Activated CD4-positive, alpha-beta T cell treated with anti-CD3 and anti-CD28 coated beads, Interleukin-2, amount 10 ng/mL, durations not matched to agents 24 days and 14 days (primary cell): ENCODE data around the gene CFAP58. TPM values are rescaled to one million over a fixed set of nuclear protein-coding genes. Genes with fewer than 3 reads are reported as not detected.

Experiments used
- DNase-seq: peaks from one replicate; pipeline ENCODE4 v3.0.0; 2022
- H3K27ac Mint-ChIP-seq: one replicate; pipeline ENCODE4 v1.8.0; 2022; ENCODE audit warnings: mild to moderate bottlenecking, mixed read lengths
- H3K27me3 Mint-ChIP-seq: one replicate; pipeline ENCODE4 v1.8.0; 2022; ENCODE audit warnings: mixed read lengths
- H3K36me3 Mint-ChIP-seq: one replicate; pipeline ENCODE4 v1.8.0; 2022; ENCODE audit warnings: low read depth, mild to moderate bottlenecking, mixed read lengths
- H3K4me1 Mint-ChIP-seq: one replicate; pipeline ENCODE4 v1.8.0; 2021; ENCODE audit warnings: mixed read lengths
- H3K4me3 Mint-ChIP-seq: one replicate; pipeline ENCODE4 v1.8.0; 2022; ENCODE audit warnings: mild to moderate bottlenecking, moderate library complexity, mixed read lengths
- H3K9me3 Mint-ChIP-seq: one replicate; pipeline ENCODE4 v1.8.0; 2021; ENCODE audit warnings: mixed read lengths
- intact Hi-C: fragments of 100-400 bp; cut with micrococcal nuclease; formaldehyde crosslinking; loops from one replicate; pipeline ENCODE4 v1.15.1; 2023
- total RNA-seq: library from RNA; stranded (reverse); gene quantifications from 2 replicates; pipeline ENCODE4 v1.2.3, GENCODE V29; 2022

Gene CFAP58
- total RNA-seq, 1 donor from 2014 or later: 0.16 TPM

GRCh38 chr10:104487794-104488438, 134.3 kb downstream of the CFAP58 start:
- H3K4me3 Mint-ChIP-seq: no peak overlapping the region

DNA sequence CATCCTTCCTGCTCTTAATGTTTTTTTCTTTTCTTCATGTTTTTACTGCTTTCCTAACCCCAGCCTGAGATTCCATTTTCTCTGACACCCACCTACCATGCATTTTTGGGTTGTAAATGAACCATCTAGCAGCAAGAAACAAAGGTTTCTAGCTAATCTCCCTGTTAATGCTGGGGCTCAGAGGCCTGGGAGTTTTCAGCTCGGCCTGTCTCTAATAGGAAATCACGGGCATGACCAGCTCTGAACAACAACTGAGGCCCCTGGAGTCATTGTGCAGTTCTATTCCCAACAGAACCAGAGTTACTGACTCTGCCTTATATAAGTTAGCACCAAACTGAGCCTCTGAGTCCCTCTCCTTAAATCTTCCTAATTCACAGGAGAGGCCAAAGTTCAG, 134.8 kb downstream of the CFAP58 start:
- no peak for DNase-seq
- H3K36me3 Mint-ChIP-seq: no peaks in the 10 kb centered on the region
- no peak overlapping the region for H3K27ac Mint-ChIP-seq
- H3K9me3 Mint-ChIP-seq: no peaks in the 10 kb centered on the region
- no peaks in the 10 kb centered on the region for H3K4me1 Mint-ChIP-seq
- H3K27me3 Mint-ChIP-seq: peaks cover 4% of the 10 kb centered on the region
- H3K4me3 Mint-ChIP-seq: no peak overlapping the region
- intact Hi-C loops: no loop called here

More at GRCh38 chr10:104487794-104488438, 134.3 kb downstream of the CFAP58 start:
- Mint-ChIP-seq H3K4me1 (no peaks in the 10 kb centered on the region), H3K27ac (no peak overlapping the region), H3K9me3 (no peaks in the 10 kb centered on the region), H3K36me3 (no peaks in the 10 kb centered on the region), H3K27me3 (peaks cover 5% of the 10 kb centered on the region)
- DNase-seq: no peak
- intact Hi-C loops: no loop called here

DNA sequence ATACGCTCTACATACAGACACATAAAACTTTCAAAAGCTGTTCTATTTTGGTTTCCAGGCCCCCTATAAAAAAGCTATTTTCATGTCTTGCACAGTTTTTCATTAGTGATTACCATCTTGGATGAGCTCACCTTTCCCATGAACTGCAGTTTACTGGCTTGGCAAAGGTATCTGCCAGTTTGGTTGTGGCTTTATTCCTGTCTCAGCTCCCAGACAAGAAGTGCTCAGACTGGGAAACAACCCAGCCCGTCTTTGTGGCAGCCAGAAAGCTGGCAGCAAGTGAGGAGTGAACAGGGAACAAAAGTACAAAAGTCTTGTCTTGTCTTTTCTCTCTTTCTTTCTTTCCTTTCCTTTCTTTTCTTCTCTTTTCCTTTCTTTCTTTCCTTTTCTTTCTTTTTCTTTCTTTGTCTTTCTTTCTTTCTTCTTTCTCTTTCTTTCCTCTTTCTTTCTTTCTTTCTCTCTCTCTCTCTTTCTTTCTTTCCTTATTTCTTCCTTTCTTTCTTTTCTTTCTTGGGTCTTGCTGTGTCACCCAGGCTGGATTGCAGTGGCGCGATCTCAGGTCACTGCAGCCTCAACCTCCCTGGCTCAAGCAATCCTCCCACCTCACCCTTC, 138.8 kb downstream of the CFAP58 start:
- peaks cover 5% of the 10 kb centered on the region for H3K27me3 Mint-ChIP-seq
- intact Hi-C loops: no loop called here
- H3K27ac Mint-ChIP-seq: no peak overlapping the region
- no peaks in the 10 kb centered on the region for H3K4me1 Mint-ChIP-seq
- H3K9me3 Mint-ChIP-seq: no peaks in the 10 kb centered on the region
- no peak overlapping the region for H3K4me3 Mint-ChIP-seq
- H3K36me3 Mint-ChIP-seq: no peaks in the 10 kb centered on the region
- DNase-seq: no peak

- no peaks in the 10 kb centered on the region for H3K4me1 Mint-ChIP-seq
- H3K27ac Mint-ChIP-seq: no peak overlapping the region
- no peak overlapping the region for H3K4me3 Mint-ChIP-seq
- no peaks in the 10 kb centered on the region for H3K9me3 Mint-ChIP-seq
- H3K36me3 Mint-ChIP-seq: no peaks in the 10 kb centered on the region
- H3K27me3 Mint-ChIP-seq: peaks cover 9% of the 10 kb centered on the region
- DNase-seq: no peak
- intact Hi-C loops: no loop called here
These were observed 144.9 kb downstream of the CFAP58 start for GRCh38 chr10:104498347-104499081.

DNA sequence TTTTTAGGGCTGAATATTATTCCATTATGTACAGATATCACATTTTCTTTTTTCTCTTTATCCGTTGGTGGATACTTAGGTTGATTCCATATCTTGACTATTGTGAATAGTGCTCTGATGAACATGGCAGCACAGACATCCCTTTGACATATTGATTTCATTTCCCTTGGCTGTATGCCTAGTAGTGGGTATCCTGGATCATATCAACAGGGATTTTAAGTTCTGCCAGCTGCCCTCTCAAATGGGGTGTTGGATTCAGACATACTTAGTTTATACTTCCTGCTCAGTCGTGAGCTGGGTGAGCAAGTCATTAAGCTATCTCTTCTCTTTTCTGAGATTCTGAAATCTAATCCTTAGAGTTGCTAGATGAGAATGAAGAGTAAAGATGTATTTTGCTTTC, 147.8 kb downstream of the CFAP58 start:
- Mint-ChIP-seq H3K4me3 (no peak overlapping the region), H3K27ac (no peak overlapping the region), H3K9me3 (no peaks in the 10 kb centered on the region), H3K36me3 (no peaks in the 10 kb centered on the region), H3K4me1 (no peaks in the 10 kb centered on the region), H3K27me3 (peaks cover 9% of the 10 kb centered on the region)
- no peak for DNase-seq
- intact Hi-C loops: no loop called here

GRCh38 chr10:104501864-104502579, 148.4 kb downstream of the CFAP58 start:
- Mint-ChIP-seq H3K9me3 (no peaks in the 10 kb centered on the region), H3K4me3 (no peak overlapping the region), H3K27ac (no peak overlapping the region), H3K27me3 (peaks cover 7% of the 10 kb centered on the region), H3K4me1 (no peaks in the 10 kb centered on the region), H3K36me3 (no peaks in the 10 kb centered on the region)
- DNase-seq: no peak
- intact Hi-C loops: no loop called here

DNA sequence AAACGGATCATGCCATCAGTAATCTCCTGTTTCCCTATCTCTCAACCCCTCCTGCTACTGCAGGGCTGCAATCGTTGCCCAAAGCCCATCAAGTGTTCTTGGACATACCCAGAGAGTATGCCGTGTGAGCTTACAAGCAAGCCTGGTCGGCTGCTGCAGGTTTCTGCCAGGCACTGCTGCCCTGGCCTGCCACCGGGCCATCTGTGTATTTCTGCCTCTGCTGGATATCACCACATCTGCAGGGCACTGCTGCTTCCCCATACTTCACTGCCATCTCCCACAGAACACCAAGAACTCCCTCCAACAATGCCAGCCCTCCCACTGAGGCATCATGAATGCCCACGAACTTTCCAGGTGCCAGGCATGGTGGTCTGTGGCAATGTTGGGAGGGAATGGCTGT, 149.3 kb downstream of the CFAP58 start:
- Mint-ChIP-seq H3K4me1 (no peaks in the 10 kb centered on the region), H3K36me3 (no peaks in the 10 kb centered on the region), H3K4me3 (no peak overlapping the region), H3K27me3 (peaks cover 7% of the 10 kb centered on the region), H3K9me3 (no peaks in the 10 kb centered on the region), H3K27ac (no peak overlapping the region)
- DNase-seq: no peak
- intact Hi-C loops: no loop called here

Other genes with a start within 250 kb of the CFAP58 start
- gene SFR1, start 231.7 kb upstream of the CFAP58 start, total RNA-seq: 12.1 and 13.8 TPM in 2 replicates
- not detected in 2 replicates for gene CFAP43, start 121.5 kb upstream of the CFAP58 start, total RNA-seq
- 136 and 140 TPM in 2 replicates for gene GSTO1, start 98.9 kb upstream of the CFAP58 start, total RNA-seq
- 0.77 and 1.3 TPM in 2 replicates for gene GSTO2, start 84.6 kb upstream of the CFAP58 start, total RNA-seq
- 14.7 and 15.4 TPM in 2 replicates for gene ITPRIP, start 15.4 kb upstream of the CFAP58 start, total RNA-seq